HG03571 (cell line): Measurements from ENCODE around the gene ADORA3.
"Not testable (repeated sequence)": the region's sequence is repeated elsewhere in the genome, so short reads cannot be mapped to it uniquely, and the experiment has no call there.

Source experiments
- ATAC-seq: cut with Tn5 transposase; IDR thresholded peaks from one replicate; pipeline ENCODE4 v1.9.1; 2021; ENCODE audit not compliant: unreplicated experiment

Gene ADORA3

GRCh38 chr1:111503585-111504060, at the start of gene ADORA3, which contains the start of gene TMIGD3:
Gene ADORA3, minus strand, starts transcription at chr1:111503633. Its CDS starts 279 bp downstream, at chr1:111503354.
Gene TMIGD3, minus strand, starts transcription at chr1:111503633. Its CDS starts 279 bp downstream, at chr1:111503354.
- no peak for ATAC-seq

DNA sequence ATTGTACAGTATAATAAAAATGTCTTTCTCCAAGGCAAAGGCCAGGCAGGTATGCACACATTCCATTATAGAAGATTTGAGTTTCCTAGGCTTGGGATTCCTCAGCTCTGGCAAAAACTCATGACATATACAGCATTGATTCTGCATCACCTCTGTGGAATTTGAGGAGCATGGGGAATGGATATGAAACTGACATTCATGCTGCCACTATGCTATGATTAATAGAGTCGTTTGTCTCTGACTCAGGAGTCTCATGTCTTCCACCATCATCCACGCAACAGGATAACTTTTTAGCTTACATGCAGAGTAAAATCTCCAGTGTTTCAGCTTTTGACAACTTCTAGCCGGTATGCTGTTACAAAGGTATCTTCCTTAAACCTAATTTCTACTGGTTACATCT, 49.8 kb upstream of the ADORA3 start:
- no peak for ATAC-seq

DNA sequence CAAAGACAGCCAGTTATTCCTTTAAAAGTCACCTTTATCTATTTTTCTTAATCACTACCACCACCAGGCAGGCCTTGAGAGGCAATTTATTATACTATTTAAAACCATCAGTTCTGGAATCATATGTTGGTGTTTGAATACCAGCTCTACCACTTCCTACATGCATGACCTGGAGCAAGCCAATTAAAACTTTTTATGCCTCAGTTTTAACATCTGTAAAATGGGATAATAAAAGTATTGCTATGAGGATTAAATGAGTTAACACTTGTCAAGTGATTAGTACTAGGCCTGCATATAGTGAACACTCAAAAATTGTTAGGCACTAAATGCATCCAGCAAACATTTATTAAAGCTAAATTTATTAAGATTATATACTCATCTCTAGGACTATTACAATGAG, 49.2 kb upstream of the ADORA3 start:
- no peak for ATAC-seq

DNA sequence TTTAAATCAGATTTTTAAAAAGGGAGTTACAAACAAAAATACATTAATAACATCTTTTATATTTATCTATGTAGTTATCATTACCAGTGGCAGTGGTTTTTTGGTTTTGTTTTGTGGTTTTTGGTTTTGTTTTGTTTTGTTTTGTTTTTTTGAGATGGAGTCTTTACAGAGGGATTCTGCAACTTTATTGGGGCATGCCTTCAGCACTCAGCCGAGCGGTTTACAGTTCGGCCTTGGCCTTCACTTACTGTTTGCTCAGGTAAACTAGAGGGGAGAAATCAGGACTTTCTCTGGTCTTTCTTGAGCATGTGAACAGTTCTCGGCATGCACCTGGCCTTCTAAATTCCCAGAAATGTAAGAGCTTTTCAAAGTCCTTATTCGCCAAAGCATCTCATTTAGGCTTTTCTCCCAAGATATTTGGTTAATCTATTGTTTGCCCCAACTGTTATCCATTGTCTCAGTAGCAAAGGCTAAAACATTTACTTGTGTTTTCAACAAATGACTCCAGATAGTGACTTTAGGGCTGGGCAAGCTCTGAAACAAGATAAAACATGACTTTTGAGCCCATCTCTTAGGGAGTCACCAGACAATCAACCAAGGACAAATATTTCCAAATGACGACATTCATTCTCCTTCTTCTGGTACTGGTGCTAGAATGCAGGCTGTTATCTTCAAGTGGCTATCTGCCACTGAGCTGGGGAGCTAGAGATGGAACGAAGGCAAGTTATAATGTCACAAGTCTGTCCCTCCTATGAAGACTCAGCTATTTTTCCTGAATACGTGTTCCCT, 48.4 kb upstream of the ADORA3 start:
- ATAC-seq: no peak

DNA sequence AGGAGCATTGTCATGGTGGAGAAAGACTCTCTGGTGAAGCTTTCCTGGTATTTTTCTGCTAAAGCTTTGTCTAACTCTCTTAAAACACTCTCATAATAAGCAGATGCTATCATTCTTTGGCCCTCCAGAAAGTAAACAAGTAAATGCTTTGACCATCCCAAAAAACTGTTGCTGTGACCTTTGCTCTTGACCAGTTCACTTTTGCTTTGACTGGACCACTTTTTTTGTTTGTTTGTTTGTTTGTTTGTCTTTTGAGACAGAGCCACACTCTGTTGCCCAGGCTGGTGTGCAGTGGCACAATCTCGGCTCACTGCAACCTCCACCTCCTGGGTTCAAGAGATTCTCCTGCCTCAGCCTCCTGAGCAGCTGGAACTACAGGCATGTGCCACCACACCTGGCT, 44.4 kb upstream of the ADORA3 start:
- ATAC-seq: not testable (repeated sequence)

GRCh38 chr1:111542187-111542586, 38.8 kb upstream of the ADORA3 start:
- no peak for ATAC-seq

GRCh38 chr1:111541721-111542120, 38.3 kb upstream of the ADORA3 start:
- no peak for ATAC-seq

DNA sequence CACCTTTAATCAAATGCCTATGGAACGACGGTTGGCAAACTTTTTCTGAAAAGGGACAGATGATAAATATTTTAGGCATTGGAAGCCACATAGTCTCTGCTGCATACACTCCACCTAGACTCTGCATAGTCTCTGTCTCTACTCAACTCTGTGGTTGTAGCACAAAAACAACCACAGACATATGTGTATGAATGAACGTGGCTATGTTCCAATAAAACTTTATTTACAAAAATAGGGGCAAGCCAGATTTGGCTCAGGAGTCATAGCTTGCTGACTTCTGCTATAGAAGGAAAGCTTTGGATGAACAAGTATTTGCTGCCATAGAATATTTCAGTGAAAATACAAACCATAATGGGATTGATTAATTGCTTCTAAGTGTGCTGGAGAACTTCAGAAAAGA, 37.5 kb upstream of the ADORA3 start:
- ATAC-seq: no peak

GRCh38 chr1:111538343-111539025, 35.1 kb upstream of the ADORA3 start:
- no peak for ATAC-seq

- no peak for ATAC-seq
Observed at GRCh38 chr1:111535256-111536191, 32.1 kb upstream of the ADORA3 start.

GRCh38 chr1:111520053-111520452, 16.6 kb upstream of the ADORA3 start:
- no peak for ATAC-seq

DNA sequence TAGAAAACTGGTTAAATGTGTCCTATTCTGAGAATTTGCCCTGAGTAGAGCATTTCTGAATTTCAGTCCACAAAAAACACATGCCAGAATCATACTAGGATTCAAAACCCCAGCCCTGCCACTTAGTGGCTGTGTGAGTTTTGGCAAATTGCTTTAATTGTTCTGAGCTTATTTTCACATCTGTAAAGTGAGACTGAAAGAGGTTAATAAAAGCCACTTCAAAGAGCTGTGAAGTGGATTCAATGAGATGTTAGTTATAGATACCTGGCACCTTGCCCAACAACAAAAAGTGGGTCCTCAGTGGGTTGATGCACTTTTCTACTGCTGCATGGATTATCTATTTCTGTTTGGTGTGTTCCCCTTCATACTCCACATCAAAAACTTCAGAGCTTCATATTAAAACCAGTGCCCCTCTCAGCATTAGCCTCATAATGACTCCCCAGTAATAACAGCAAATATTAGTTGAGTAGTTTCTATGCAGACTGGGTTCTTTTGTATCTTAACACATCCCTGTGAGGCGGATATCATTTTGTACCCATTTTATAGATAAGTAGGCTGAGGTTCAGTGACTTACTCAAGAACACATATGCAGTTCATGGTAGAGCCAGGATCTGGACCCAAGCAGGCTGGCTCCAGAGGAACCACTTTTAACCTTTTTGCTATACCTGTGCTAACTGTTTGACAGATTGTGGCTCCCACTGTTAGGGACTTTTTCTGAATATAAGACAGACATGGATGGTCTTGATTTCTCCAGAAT, 14.2 kb upstream of the ADORA3 start:
- ATAC-seq: no peak

DNA sequence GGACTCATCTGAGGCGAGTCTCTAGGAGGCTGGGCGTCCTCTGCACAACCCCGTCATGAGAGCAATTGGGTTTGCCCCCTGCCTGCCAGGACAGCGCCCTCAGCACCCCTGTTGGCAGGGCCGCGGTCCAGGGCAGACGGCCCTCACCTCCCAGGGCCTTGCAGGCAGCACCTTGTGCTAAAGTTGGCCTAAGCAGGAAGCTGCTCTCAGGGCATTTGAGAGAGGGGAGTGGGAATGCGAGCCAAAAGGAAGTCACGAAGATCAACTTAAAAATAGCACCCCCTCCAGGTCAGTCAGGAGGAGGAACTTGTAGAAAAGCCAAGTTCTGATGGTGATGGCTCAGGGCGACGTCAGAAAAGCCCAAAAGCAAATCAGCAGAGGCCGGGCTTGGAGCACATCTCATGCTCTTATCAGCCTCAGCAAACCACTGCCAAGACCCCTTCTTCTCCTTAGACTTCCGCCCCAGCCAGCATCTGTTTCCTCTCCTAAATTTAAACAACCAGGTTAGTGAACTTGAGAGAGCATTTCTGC, 12.6 kb upstream of the ADORA3 start:
- no peak for ATAC-seq

DNA sequence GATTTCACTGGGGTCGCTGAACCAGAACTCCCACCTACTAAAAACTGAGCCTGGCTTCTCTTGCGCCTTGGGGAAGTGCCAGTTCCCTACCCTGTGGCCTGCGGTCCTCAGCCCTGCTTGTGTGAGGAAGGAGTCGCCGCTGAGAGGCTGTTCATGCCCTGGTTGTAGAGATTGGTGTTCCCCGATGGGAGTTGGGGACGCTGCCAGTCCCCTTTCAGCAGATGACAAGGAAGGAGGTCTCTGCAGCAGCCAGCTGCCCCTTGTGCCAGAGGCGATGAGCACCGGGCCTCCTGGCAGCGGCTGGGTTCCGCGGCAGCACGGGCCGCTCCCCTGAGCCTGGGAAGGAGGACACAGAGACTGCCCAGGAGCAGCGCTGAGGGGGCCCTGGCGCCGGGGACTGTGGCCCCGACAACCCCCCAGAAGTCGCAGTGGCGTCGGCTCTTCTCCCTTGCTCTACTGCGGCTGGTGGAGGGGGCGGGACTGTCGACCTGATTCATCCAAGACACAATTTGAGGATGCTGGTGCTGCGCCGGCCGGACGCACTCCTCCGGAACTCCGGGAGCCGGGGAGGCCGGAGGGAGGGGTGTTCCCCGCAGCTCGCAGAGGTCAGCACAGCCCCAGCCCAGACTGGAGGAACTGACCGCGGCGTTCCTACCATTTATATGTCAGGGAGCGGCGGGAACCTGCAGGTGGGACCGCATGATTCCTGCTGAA, 12.0 kb upstream of the ADORA3 start:
- ATAC-seq: no peak

DNA sequence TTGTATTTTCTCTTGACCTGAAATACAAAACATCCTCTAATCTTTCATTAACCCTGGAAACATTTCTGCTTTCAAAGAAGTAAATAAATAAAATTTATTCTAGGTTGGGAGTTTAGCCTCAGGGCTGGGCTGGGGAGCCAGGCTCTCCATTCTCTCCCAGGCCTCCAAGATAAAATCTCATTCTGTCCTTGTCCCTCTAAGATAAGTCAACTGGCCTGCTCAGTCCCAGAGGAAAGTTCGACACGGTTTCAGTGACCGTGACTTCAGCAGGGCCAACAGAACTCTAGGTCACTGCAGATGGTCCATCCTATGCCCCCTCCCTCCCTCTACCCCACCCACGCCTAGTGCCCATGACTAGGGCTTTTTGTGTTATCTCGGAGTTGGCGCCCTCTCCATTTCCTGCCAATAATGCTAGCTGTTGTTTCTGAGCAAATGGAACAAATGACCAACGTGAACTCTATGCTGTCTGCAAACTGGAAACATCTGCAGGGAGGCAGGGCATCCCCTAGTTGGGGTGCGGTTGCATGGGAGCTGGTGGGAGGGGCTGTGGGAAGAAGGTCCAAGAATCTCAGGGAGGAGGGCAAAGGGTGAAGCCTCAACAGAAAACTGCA, 10.1 kb upstream of the ADORA3 start:
- no peak for ATAC-seq

DNA sequence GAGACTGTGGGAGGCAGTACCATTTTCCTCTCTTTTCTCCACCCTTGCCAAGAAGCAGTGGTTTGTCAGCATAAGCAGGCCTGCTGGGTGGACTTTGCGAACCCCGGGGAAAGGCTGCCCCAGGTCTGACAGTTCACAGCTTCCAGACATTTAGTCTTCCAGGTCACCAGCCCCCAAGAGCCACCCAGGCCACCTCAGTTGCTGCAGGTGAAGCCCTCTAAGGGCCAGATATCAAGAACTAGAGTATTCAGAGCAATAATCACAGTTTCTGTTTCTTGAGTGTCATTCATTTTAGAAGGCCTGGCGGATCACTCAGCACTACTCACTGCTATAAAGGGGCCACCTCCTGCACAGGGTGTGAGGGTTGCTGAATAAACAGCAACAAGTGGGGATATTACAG, 9.5 kb upstream of the ADORA3 start:
- ATAC-seq: no peak

DNA sequence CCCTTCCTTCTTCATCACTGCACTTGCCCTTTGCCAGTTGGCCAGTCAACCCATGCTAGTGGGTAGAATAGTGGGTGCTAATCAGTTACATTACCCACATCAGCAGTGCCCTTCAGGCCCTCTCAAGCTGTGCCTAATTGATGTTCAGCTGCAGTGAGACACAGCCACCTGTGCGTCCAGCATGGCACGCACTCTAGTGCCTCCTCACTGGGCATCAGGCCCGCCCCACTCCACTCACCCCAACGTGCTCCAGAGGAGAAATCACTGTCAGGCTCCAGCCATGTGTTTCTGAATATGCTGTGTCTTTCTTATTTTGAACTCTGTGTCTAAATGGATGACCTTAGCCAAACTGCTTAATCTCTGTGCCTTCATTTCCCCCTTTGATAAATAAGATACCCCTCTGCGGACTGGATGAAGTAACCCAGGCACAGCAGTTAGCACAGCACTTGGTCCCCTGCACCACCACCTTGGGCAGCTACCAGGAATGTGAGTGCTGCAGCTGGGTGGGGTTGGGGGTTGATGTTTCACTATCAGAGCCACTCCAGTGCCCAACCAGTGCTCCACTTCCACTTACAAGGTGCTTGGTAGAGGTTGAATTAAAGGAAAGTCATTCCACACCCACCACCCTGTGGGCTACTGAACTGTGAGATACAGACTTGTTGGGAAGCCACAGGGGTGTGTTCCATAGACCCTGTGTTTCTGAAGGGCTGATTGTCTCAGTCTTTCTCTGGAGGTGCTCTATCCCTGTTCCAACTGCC, 8.9 kb upstream of the ADORA3 start:
- ATAC-seq: no peak

- no peak for ATAC-seq
Observed at GRCh38 chr1:111511370-111511769, 7.9 kb upstream of the ADORA3 start.
